K562 (cell line): ENCODE measurements around the gene UQCRFS1.

Source experiments
- BACH1 ChIP-seq: fragments of 200-800 bp; sonication (Bioruptor generic); IDR thresholded peaks from 2 replicates; pipeline ENCODE4 v1.6.1; 2016; ENCODE audit warnings: missing genetic modification characterization, missing compliant biosample characterization
- CHD2 ChIP-seq: IDR thresholded peaks from 2 replicates; pipeline ENCODE4 v1.6.1; 2011; ENCODE audit warnings: low read depth, low read length
- EP300 ChIP-seq: IDR thresholded peaks from 2 replicates; pipeline ENCODE4 v1.6.1; 2012; ENCODE audit warnings: low read length, improper control_type of control experiment
- ESRRA ChIP-seq: fragments of 450-650 bp; IDR thresholded peaks from 2 replicates; pipeline ENCODE4 v1.6.1; 2014; ENCODE audit warnings: low read depth, mild to moderate bottlenecking, moderate library complexity, borderline replicate concordance
- NCOA4 ChIP-seq: fragments of 450-650 bp; IDR thresholded peaks from 2 replicates; pipeline ENCODE4 v1.6.1; 2018; ENCODE audit warnings: mild to moderate bottlenecking; ENCODE audit not compliant: partially characterized antibody
- SMARCC2 ChIP-seq: fragments of 450-650 bp; IDR thresholded peaks from 2 replicates; pipeline ENCODE4 v1.6.1; 2017; ENCODE audit warnings: antibody characterized with exemption, moderate library complexity, mild to moderate bottlenecking, low read depth
- SMC3 ChIP-seq: conservative IDR thresholded peaks from 2 replicates; pipeline ENCODE4 v1.6.1; 2011; ENCODE audit warnings: low read depth, low read length, improper control_type of control experiment; ENCODE audit not compliant: insufficient read depth
- TEAD4 ChIP-seq, 2 experiments: sonication (generic) in 1 of 2; formaldehyde crosslinking in 1 of 2; IDR thresholded peaks; 2 replicates each; pipeline versions ENCODE4 v1.6.1 to v1.8.0; 2012 to 2022; ENCODE audit warnings: borderline replicate concordance in 1 of 2, inconsistent platforms in 1 of 2, low read length in 1 of 2, mild to moderate bottlenecking in 1 of 2, missing genetic modification reagents in 1 of 2
- ZEB2 ChIP-seq: fragments of 450-650 bp; IDR thresholded peaks from 2 replicates; pipeline ENCODE4 v1.6.1; 2016
- ZNF274 ChIP-seq: IDR thresholded peaks from 2 replicates; pipeline ENCODE4 v1.6.1; 2011; ENCODE audit warnings: low read depth, mild to moderate bottlenecking, low read length, moderate library complexity, borderline replicate concordance
- TF ChIP-seq, protein P1 (sequence below), 2 experiments: fragments of 450-650 bp; formaldehyde crosslinking in 1 of 2; IDR thresholded peaks; 2 replicates each; pipeline versions ENCODE4 v1.4.0 to v1.6.1; 2014 to 2020; ENCODE audit warnings: mild to moderate bottlenecking in 2 of 2, borderline replicate concordance in 1 of 2, low read depth in 1 of 2
- TF ChIP-seq, protein P2 (sequence below): sonication (generic); formaldehyde crosslinking; IDR thresholded peaks from 2 replicates; pipeline ENCODE4 v1.8.1; 2022; ENCODE audit warnings: missing genetic modification reagents
- TF ChIP-seq, protein P3 (sequence below), 3 experiments: IDR thresholded peaks in 2 of 3; conservative IDR thresholded peaks in 1 of 3; 2 replicates each; pipeline ENCODE4 v1.5.1; 2011 to 2012; ENCODE audit warnings: low read length in 3 of 3, mild to moderate bottlenecking in 3 of 3, control low read depth in 2 of 3, improper control_type of control experiment in 1 of 3, inconsistent platforms in 1 of 3, low read depth in 1 of 3, mixed read lengths in 1 of 3, moderate library complexity in 1 of 3; ENCODE audit not compliant: insufficient read depth in 2 of 3
- TF ChIP-seq, protein P4 (sequence below): sonication (generic); formaldehyde crosslinking; IDR thresholded peaks from 2 replicates; pipeline ENCODE4 v1.8.1; 2022; ENCODE audit warnings: missing genetic modification reagents

DNA sequence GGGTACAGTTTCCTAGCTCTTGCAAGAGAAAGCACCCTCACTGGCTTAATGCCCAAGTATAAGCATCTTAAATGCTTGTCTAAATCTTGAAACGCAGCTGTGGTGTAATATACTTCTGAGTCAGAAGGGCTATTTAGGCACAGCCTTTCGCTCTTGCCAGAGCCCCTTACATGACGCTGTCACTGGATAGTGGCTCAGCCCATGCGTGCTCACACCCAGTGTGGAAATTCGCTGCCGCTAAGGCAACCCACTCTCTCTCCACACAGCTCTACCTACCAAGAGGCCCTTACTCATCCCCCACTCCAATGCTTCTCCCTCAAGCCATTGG lies 24.0 kb downstream of the UQCRFS1 start:
- no peak for TF ChIP-seq TEAD4 (IDR thresholded peaks at IDR 0.05; ENCODE audit: low read length)
- no peak for TF ChIP-seq TEAD4 (CRISPR knock-in tag; IDR thresholded peaks at IDR 0.05; ENCODE audit: borderline replicate concordance)
- TF ChIP-seq ZEB2, result no peak
- TF ChIP-seq SMARCC2, result no peak
- no peak for TF ChIP-seq EP300
- TF ChIP-seq, protein P1, sequence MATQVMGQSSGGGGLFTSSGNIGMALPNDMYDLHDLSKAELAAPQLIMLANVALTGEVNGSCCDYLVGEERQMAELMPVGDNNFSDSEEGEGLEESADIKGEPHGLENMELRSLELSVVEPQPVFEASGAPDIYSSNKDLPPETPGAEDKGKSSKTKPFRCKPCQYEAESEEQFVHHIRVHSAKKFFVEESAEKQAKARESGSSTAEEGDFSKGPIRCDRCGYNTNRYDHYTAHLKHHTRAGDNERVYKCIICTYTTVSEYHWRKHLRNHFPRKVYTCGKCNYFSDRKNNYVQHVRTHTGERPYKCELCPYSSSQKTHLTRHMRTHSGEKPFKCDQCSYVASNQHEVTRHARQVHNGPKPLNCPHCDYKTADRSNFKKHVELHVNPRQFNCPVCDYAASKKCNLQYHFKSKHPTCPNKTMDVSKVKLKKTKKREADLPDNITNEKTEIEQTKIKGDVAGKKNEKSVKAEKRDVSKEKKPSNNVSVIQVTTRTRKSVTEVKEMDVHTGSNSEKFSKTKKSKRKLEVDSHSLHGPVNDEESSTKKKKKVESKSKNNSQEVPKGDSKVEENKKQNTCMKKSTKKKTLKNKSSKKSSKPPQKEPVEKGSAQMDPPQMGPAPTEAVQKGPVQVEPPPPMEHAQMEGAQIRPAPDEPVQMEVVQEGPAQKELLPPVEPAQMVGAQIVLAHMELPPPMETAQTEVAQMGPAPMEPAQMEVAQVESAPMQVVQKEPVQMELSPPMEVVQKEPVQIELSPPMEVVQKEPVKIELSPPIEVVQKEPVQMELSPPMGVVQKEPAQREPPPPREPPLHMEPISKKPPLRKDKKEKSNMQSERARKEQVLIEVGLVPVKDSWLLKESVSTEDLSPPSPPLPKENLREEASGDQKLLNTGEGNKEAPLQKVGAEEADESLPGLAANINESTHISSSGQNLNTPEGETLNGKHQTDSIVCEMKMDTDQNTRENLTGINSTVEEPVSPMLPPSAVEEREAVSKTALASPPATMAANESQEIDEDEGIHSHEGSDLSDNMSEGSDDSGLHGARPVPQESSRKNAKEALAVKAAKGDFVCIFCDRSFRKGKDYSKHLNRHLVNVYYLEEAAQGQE (IDR thresholded peaks at IDR 0.05; ENCODE audit: borderline replicate concordance), result no peak
- TF ChIP-seq, protein P1 (CRISPR knock-in tag; IDR thresholded peaks at IDR 0.05; ENCODE audit: low read depth), result no peak
- no peak for TF ChIP-seq SMC3
- TF ChIP-seq, protein P2, sequence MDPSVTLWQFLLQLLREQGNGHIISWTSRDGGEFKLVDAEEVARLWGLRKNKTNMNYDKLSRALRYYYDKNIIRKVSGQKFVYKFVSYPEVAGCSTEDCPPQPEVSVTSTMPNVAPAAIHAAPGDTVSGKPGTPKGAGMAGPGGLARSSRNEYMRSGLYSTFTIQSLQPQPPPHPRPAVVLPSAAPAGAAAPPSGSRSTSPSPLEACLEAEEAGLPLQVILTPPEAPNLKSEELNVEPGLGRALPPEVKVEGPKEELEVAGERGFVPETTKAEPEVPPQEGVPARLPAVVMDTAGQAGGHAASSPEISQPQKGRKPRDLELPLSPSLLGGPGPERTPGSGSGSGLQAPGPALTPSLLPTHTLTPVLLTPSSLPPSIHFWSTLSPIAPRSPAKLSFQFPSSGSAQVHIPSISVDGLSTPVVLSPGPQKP (CRISPR knock-in tag), result no peak
- TF ChIP-seq ZNF274, result no peak
- TF ChIP-seq, protein P3, sequence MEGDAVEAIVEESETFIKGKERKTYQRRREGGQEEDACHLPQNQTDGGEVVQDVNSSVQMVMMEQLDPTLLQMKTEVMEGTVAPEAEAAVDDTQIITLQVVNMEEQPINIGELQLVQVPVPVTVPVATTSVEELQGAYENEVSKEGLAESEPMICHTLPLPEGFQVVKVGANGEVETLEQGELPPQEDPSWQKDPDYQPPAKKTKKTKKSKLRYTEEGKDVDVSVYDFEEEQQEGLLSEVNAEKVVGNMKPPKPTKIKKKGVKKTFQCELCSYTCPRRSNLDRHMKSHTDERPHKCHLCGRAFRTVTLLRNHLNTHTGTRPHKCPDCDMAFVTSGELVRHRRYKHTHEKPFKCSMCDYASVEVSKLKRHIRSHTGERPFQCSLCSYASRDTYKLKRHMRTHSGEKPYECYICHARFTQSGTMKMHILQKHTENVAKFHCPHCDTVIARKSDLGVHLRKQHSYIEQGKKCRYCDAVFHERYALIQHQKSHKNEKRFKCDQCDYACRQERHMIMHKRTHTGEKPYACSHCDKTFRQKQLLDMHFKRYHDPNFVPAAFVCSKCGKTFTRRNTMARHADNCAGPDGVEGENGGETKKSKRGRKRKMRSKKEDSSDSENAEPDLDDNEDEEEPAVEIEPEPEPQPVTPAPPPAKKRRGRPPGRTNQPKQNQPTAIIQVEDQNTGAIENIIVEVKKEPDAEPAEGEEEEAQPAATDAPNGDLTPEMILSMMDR (IDR thresholded peaks at IDR 0.05 in 2 of 3, conservative IDR thresholded peaks at IDR 0.05 in 1 of 3; ENCODE audit: insufficient read depth in 2 of 3, low read depth in 1 of 3, low read length in 3 of 3), result no peak
- TF ChIP-seq NCOA4, result no peak
- no peak for TF ChIP-seq ESRRA
- no peak for TF ChIP-seq CHD2
- TF ChIP-seq, protein P4, sequence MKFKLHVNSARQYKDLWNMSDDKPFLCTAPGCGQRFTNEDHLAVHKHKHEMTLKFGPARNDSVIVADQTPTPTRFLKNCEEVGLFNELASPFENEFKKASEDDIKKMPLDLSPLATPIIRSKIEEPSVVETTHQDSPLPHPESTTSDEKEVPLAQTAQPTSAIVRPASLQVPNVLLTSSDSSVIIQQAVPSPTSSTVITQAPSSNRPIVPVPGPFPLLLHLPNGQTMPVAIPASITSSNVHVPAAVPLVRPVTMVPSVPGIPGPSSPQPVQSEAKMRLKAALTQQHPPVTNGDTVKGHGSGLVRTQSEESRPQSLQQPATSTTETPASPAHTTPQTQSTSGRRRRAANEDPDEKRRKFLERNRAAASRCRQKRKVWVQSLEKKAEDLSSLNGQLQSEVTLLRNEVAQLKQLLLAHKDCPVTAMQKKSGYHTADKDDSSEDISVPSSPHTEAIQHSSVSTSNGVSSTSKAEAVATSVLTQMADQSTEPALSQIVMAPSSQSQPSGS (CRISPR knock-in tag), result no peak
- TF ChIP-seq BACH1 (tag), result no peak
